GM03348 (cell line): Measurements from ENCODE around the gene RSPRY1.
A peak's percentile ranks its signal among the peaks of the same experiment; 100 is the strongest.
"Not testable (repeated sequence)": the region's sequence is repeated elsewhere in the genome, so short reads cannot be mapped to it uniquely, and the experiment has no call there.

Source experiments
- DNase-seq: peaks from one replicate; pipeline ENCODE4 v3.0.0; 2012; ENCODE audit warnings: low spot score

RSPRY1 gene

DNA sequence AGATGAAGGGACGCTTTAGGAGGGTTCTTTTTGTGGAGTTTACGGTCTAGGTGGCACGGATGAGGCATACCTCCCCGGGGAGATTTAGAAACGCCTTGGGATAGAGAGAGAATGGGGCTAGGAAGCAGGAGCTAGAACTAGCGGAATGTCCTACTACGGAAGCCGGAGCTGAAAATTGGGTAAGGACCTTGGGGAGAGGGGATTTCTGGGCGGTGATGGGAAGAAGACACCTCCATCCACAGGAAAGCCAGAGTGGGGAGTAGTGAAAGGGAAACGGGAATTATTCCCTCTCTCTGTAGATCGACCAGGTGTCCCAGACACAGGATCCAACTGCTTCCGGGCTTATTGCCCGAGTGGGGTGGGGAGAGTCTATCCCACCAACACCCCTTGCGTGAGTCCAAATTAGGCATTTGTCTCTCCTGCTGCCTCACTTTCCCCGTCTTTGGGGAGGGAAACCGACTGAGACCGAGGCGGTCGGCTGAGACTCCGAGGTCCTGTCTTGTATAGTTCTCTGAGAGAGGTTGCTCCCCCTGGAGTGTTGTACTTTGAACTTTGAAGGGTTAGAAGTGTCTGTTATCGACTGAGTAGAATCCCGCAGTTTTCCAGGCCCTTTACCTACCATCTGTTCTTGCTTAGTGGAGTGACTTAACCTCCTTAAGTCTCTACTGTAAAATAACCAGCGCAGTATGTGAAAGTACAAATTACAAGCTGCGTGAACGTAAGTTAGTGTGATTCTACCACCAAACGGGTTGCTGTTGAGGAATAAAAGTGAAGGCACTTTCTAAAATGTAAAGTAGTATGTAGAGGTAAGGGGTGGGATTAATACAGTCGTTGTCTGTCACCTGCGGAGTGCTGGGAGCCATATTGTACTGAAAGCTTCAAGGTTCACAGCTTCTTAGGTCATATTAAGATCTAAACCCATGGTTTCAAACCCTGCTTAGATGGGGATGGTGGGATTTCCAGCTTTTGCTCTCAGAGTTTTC, 1.0 kb downstream of the RSPRY1 start:
- DNase-seq, result peak; percentile 30

DNA sequence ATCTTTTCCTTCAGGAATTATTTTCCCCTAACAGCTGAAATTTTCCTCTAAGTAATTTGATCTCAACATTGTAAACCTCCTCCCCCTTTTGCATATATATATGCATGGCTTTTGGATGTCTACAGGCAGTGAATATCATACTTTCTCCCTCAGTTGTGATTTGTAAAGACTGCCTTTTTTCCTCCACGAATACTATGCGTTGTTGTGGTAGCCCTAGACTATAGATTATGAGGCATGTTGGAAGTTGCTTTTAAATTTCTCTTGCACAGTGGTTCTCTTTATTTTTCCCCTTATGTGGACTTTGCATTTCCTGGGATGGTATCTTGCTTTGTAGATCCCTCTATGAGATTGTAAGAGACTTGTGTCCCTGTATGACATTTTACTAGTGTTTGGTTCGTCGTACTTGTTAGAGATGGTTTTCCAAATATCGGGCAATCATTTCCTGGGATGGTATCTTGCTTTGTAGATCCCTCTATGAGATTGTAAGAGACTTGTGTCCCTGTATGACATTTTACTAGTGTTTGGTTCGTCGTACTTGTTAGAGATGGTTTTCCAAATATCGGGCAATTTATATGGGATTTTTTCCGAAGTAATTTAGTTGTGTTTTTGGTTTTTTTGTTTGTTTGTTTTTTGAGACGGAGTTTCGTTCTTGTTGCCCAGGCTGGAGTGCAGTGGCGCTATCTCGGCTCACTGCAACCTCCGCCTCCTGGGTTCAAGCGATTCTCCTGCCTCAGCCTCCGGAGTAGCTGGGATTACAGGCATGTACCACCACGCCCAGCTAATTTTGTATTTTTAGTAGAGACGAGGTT, 2.0 kb downstream of the RSPRY1 start:
- not testable (repeated sequence) for DNase-seq

- DNase-seq, result no peak
Observed at GRCh38 chr16:57188711-57189002, 2.5 kb downstream of the RSPRY1 start.

GRCh38 chr16:57189527-57189926, 3.4 kb downstream of the RSPRY1 start:
- DNase-seq, result not testable (repeated sequence)

DNA sequence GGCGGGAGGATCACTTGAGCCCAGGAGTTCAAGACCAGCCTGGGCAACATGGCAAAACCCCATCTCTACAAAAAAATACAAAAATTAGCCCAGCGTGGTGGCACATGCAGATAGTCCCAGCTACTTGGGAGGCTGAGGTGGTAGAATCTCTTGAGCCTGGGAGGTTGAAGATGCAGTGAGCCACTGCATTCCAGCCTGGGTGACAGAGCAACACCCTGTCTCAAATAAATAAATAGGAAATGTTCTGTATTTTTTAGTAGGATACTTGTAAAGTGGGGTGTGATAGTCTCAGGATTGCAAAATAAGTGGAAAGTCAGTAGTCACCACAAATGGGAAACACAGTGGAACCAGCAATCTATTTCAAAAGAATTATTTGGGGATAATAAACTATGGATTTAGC, 4.0 kb downstream of the RSPRY1 start:
- no peak for DNase-seq

DNA sequence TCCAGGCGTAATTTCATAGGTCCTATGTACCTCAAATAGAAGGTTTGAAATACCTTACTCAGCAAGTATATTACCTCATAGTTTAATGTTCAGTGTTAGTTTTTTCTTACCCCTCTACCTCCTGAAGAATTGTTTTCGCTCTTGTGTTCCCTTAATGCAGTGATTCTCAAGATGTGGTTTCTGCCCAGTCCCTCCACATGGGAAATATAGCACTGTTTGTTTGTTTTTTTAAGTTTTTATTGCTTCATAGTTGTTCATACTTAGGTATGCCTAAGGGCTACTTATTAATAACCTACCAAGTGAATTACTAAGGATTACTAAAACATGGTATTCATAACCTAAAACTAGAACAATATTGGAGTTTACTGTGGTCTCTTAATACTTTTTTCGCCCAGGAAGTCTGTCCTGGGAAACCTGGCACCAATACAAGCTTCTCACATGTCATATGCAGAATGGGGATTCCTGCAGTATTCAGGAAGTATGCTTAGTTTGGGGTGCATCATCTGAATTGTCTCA, 5.0 kb downstream of the RSPRY1 start:
- no peak for DNase-seq

DNA sequence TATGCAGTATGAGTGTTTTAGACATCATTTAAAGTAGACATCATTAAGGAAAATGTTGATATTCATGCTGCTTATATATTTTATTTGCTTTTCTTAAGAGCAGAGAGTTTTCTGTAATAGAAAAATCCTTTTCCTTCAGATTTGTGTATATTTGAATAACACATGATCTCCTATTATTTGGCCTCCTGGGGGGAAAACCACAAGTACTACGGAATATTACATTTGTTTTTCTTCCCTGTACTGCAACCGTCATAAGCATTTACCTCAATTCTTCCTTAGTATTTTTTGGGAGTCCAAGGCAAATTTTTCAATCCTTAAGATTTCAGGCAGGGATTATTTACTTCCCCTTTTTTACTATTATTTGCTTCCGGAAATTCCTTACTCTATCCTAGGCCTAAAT, 6.0 kb downstream of the RSPRY1 start:
- no peak for DNase-seq

DNA sequence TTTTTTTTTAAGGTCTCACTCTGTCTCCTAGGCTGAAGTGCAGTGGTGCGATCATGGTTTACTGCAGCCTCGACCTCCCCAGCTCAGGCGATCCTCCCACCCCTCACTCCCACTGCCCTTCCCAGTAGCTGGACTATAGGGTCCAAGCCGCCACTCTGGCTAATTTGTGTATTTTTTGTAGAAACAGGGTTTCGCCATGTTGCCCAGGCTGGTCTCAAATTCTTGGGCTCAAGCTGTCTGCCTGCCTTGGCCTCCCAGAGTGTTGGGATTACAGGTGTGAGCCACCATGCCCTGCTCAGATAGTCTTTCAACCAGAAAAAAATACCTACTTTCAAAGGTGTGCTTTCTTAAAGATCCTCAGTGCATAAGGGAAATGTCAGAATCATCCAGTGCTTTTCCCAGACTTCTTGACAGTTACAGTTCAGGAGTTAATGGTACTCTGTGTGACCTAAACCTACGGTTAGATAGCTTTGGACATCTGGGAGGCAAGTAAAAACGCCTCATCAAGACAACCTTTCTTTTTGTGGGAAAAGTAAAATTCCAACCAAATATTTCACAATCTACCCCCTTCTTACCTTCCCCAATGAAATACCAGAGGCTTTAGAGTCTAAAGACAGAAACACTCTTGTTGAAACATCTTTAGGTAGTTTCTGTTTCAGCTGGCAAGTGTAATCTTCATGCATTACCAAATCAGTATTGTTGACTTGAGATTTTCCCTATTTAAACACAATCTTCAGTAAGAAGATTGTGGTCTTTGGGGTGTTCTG, 6.8 kb downstream of the RSPRY1 start:
- no peak for DNase-seq

GRCh38 chr16:57194512-57194911, 8.4 kb downstream of the RSPRY1 start:
- DNase-seq, result peak; percentile 85

DNA sequence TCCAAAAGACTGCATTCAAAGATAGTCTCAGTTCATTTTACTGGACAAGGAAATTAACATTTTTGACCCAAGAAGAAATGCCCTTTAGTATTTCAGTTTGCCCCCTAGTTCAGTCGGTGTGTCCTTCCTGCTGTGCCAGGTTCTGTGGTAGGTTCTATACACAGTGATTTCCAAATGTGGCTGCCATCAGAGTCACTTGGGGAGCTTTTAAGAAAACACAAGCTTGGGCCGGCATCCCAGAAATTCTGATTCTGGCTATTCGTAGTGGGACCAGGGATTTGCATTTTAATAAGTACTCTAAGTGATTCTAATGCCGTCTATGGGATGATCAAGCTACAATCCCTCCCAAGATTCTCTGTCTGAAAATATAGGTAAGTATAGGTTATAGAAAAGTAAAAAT, 10.2 kb downstream of the RSPRY1 start:
- no peak for DNase-seq

GRCh38 chr16:57196753-57197152, 10.6 kb downstream of the RSPRY1 start:
- no peak for DNase-seq

DNA sequence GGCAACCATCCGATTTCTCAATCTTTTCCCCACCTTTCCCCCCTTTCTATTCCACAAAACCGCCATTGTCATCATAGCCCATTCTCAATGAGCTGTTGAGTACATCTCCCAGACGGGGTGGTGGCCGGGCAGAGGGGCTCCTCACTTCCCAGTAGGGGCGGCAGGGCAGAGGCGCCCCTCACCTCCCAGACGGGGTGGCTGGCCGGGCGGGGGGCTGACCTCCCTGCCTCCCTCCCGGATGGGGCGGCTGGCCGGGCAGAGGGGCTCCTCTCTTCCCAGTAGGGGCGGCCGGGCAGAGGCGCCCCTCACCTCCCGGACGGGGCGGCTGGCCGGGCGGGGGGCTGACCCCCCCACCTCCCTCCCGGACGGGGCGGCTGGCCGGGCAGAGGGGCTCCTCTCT, 14.2 kb downstream of the RSPRY1 start:
- DNase-seq, result not testable (repeated sequence)

- not testable (repeated sequence) for DNase-seq
Observed at GRCh38 chr16:57200926-57201325, 14.8 kb downstream of the RSPRY1 start.

DNA sequence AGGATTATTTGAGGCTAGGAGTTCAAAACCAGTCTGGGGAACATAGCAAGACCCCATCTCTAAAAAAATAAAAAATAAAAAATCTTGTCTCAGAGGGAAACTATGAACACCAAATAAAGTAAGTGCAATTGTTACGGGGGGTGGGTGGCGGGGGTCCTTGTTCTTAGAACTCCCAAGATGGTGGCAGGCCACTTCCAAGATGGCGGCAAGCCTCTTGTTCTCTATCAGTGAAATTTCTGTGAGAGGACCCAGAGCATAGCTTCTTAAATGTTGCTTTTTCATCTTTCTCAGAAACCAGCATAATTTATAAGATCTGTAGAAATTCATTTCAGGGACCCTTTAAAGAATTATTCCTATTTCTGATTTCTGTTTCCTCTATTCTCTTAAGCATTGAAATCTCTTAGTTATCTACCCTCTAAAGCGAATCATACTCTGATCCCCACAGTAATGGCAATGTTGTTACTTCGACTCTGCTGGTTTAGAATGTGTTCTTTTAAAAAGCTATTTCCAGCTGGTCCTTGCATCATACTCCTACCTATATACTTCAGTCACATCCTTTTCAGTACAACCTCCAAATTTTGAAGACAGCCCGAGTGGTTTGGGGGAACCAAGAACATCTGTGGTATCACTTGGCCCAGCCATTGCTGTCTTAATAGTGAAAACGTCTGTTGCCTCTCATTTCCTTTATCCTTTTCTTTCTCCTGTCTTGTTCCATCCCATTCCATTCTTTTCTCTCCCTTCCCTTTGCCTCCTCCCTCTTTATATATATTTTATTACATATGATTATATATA, 16.2 kb downstream of the RSPRY1 start:
- no peak for DNase-seq

- DNase-seq, result no peak
Observed at GRCh38 chr16:57203451-57203850, 17.3 kb downstream of the RSPRY1 start.

DNA sequence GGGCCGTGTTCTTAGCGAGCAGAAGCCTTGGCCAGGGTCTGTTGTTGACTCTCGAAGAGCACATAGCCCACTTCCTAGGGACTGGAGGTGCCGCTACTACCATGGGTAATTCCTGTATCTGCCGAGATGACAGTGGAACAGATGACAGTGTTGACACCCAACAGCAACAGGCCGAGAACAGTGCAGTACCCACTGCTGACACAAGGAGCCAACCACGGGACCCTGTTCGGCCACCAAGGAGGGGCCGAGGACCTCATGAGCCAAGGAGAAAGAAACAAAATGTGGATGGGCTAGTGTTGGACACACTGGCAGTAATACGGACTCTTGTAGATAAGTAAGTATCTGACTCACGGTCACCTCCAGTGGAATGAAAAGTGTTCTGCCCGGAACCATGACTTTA, 18.5 kb downstream of the RSPRY1 start:
- DNase-seq, result no peak

DNA sequence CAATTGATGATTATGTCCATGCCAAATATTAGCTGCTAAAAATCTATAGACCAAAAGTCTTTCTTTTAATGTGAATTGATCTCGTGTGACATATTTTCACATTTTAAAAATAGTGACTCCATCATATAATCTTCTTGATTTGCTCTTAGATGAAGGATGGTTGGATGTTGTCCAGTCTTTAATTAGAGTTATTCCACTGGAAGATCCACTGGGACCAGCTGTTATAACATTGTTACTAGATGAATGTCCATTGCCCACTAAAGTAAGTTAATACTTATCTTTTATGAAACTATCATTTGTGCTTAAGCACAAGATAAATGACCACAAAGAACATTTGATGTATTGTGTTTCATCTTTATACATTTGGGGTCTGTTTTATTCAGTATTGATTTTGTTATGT, 22.8 kb downstream of the RSPRY1 start:
- no peak for DNase-seq

GRCh38 chr16:57209780-57210179, 23.7 kb downstream of the RSPRY1 start:
- no peak for DNase-seq

DNA sequence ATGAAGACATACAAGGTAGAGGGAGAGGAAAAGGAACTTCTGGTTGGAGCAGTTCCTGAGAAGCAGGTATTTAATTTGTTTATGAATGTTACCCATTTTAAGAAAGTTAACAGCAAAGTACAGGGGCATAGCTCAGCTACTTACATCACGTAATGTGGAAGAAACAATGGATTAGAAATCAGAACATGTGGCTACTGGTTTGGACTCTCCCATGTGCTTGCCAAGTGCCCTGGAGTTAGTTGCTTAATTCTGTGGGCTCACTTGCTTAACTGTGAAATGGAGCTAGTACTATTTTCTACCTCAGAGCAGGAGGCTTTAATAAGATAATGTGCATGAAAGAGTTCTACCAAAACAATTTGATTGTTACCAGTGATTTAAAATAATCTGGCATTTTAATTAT, 27.3 kb downstream of the RSPRY1 start:
- DNase-seq, result no peak

GRCh38 chr16:57216968-57217367, 30.8 kb downstream of the RSPRY1 start:
- DNase-seq, result no peak

DNA sequence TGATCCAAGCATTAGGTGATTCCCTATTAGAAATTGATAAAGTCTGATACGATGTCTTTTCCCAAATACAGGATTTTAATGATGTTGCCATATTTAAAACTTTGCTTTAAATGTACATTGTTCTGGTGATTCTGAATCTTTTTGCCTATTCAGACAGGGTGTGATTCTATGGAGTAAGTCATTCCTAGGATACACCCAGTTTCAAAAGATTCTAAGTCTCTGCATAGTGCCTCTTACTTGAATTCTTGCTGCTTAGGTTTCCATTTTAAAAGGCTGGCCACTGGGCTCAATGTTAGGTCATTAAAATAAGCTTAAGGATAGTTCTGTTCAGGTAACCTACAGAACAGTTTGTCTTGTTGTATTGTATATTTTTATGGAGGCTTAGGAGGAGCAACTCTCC, 36.9 kb downstream of the RSPRY1 start:
- DNase-seq, result no peak
